ENCODE measurements around the gene CUX1.

DNA sequence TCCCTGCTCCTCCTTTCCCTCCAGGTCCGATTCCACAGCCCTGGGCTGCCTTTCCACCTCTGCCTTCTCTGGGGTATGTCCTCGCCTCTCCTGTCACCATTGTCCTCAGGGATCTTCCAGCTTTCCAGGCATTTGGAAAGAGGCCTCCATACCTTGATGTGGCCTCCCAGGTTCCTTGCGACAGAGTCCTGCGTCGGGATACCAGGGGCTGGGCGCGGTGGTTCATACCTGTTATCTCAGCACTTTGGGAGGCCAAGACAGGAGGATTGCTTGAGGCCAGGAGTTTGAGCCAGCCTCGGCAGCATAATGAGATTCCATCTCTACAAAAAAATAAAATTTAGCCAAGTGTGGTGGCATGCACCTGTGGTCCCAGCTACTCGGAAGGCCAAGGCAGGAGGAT, 171.1 kb downstream of the CUX1 start:
- TF ChIP-seq, protein P1, sequence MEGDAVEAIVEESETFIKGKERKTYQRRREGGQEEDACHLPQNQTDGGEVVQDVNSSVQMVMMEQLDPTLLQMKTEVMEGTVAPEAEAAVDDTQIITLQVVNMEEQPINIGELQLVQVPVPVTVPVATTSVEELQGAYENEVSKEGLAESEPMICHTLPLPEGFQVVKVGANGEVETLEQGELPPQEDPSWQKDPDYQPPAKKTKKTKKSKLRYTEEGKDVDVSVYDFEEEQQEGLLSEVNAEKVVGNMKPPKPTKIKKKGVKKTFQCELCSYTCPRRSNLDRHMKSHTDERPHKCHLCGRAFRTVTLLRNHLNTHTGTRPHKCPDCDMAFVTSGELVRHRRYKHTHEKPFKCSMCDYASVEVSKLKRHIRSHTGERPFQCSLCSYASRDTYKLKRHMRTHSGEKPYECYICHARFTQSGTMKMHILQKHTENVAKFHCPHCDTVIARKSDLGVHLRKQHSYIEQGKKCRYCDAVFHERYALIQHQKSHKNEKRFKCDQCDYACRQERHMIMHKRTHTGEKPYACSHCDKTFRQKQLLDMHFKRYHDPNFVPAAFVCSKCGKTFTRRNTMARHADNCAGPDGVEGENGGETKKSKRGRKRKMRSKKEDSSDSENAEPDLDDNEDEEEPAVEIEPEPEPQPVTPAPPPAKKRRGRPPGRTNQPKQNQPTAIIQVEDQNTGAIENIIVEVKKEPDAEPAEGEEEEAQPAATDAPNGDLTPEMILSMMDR (CRISPR knock-in tag; IDR thresholded peaks at IDR 0.05) = no peak
- TF ChIP-seq TRIM24 (CRISPR knock-in tag; IDR thresholded peaks at IDR 0.05) = no peak
